ENCODE results near the gene DPP6. TPM values are rescaled to one million over a fixed set of nuclear protein-coding genes. Genes with fewer than 3 reads are reported as not detected.
"Not testable (repeated sequence)": the region's sequence is repeated elsewhere in the genome, so short reads cannot be mapped to it uniquely, and the experiment has no call there.

DPP6 gene
- 0.62 TPM for total RNA-seq

- DNase-seq (ENCODE audit: low spot score); ATAC-seq; intact Hi-C loops (cut with DNase I): not testable (repeated sequence)
Measured at GRCh38 chr7:154051643-154052529, at the start of gene DPP6. Gene DPP6, plus strand, starts transcription at chr7:154052398.

- intact Hi-C loops (cut with DNase I); ATAC-seq; DNase-seq (ENCODE audit: low spot score): not testable (repeated sequence)
Measured at GRCh38 chr7:154009423-154009911, 42.7 kb upstream of the DPP6 start.

- ATAC-seq; DNase-seq (ENCODE audit: low spot score); intact Hi-C loops (cut with DNase I): not testable (repeated sequence)
Measured at GRCh38 chr7:154010726-154011568, 41.3 kb upstream of the DPP6 start.

DNA sequence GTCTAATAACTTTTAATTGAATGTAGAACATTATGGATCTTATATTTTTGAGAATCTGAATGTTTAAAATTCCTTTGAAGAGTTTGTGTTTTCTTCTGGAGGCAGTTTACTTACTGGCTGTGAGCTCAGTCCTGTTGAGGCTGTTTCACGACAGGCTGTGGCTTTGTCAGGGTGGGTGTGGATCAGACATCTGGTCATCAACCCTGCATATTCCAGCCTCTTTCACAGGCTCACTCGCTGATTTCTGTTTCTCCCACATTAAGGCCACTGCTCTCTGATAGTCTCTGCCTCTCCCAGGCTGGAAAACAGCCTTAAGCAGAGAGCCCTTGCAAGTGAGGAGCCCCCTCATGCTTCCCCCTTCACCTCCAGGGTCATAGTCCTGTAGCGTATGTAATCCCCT, 39.4 kb upstream of the DPP6 start:
- DNase-seq (ENCODE audit: low spot score); intact Hi-C loops (cut with DNase I); ATAC-seq: not testable (repeated sequence)

DNA sequence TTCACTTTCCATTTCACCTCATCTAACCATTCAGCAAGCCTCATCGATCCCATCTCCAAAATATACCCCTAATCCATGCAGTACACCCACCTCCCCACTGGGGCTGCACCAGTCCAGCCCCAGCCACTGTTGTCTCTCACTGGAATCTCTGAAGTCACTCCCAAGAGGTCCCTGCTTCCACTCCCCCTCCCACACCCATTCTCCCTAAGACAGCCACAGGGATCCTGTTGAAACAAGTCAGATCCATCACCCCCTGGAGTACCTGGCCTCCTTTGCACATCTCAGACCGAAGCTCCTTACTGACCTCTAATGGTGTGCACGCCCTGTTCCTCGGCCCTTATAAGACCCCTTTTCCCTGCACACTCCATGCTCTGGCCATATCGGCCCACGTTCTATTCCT, 36.6 kb upstream of the DPP6 start:
- ATAC-seq; DNase-seq (ENCODE audit: low spot score); intact Hi-C loops (cut with DNase I): not testable (repeated sequence)

- ATAC-seq; intact Hi-C loops (cut with DNase I); DNase-seq (ENCODE audit: low spot score): not testable (repeated sequence)
Measured at GRCh38 chr7:154018354-154018753, 33.8 kb upstream of the DPP6 start.

GRCh38 chr7:154027805-154028204, 24.4 kb upstream of the DPP6 start:
- intact Hi-C loops (cut with DNase I); DNase-seq (ENCODE audit: low spot score); ATAC-seq: not testable (repeated sequence)

DNA sequence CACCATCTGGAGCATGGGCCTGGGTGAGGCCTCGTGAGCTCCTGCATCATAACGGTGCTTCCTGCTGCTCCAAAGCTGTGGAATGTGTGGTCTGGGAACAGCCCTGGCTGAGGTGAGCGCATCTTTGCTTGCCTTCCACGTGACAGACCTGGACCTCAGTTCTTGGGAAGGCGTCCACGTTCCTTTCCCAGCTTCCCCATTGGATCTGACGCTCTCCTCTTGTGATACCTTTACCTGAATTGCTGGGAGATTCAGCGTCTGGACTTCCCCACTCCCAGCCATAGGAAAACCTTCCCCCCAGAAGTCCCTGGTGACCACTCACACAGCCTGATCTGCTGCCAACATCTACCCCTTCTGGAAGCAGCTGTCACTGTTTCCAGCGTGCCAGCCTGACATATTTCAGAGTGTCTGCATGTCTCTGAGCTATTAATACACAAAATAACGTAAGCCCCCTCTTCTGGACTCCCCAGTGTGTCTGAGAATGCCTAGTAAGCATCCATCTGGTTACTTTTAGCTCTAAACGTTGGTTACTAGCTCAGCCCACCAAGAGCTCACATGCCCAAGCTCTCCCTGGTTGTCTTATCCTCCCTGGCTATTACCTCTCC, 21.6 kb upstream of the DPP6 start:
- DNase-seq (ENCODE audit: low spot score); intact Hi-C loops (cut with DNase I); ATAC-seq: not testable (repeated sequence)

DNA sequence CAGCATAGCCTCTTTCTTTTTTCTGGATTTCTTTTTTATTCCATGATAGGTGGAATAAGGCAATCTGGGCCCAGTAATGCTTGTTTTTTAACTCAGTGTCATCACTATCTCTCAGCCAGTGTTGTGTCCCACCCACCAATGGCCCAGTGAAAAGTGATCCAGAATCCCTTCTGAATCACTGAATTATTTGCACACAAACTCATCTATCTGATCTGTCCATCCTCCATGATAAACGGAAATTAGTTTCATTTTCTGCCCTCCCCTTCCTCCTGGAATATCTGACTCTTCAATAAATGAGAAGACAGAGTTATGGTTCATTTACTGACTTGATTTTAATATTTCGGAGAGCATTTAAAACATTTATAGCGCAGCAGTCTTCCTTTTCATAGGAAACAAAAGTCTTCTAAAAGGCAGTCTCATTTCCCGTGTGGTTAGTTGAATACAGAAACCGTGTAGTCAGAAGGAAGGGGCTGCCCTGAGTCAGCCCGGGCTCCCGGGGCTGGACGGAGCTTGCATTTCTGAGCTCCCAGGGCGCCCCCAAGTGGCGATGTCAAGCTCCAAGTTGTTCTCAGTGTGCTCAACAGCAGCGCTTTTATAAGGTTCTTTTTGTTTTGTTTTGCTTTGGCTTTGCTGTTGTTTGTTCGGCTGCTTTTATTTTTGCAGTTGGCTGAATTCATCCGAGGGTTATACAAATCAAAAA, 12.6 kb upstream of the DPP6 start:
- peak; percentile 94 for ATAC-seq
- intact Hi-C loops (cut with DNase I); DNase-seq (ENCODE audit: low spot score): not testable (repeated sequence)

DNA sequence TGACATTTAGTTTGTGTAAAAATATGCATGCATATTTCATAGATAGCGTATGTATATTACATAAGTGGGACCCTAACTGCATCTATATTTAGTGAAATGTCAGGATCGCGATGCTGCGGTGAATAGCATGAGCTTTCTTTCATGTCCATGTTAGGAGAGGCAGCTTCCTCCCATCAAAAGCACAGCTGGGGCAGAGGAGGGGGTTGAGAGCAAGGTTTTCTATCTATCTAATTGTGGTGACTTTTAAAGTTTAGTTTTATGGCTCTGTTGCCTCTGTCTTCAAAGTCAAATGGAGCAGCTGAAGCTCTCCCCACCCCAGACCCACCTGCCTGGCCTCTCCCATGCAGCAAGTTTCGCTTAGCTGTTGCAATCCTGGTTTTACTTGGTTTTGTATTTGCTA, 1.8 kb upstream of the DPP6 start:
- DNase-seq (ENCODE audit: low spot score); ATAC-seq; intact Hi-C loops (cut with DNase I): not testable (repeated sequence)

- DNase-seq (ENCODE audit: low spot score); intact Hi-C loops (cut with DNase I): not testable (repeated sequence)
- peak; percentile 77 for ATAC-seq
Measured at GRCh38 chr7:154051006-154051642, 1.1 kb upstream of the DPP6 start.

- intact Hi-C loops (cut with DNase I); ATAC-seq; DNase-seq (ENCODE audit: low spot score): not testable (repeated sequence)
Measured at GRCh38 chr7:154052530-154053252, 493 bp downstream of the DPP6 start.

DNA sequence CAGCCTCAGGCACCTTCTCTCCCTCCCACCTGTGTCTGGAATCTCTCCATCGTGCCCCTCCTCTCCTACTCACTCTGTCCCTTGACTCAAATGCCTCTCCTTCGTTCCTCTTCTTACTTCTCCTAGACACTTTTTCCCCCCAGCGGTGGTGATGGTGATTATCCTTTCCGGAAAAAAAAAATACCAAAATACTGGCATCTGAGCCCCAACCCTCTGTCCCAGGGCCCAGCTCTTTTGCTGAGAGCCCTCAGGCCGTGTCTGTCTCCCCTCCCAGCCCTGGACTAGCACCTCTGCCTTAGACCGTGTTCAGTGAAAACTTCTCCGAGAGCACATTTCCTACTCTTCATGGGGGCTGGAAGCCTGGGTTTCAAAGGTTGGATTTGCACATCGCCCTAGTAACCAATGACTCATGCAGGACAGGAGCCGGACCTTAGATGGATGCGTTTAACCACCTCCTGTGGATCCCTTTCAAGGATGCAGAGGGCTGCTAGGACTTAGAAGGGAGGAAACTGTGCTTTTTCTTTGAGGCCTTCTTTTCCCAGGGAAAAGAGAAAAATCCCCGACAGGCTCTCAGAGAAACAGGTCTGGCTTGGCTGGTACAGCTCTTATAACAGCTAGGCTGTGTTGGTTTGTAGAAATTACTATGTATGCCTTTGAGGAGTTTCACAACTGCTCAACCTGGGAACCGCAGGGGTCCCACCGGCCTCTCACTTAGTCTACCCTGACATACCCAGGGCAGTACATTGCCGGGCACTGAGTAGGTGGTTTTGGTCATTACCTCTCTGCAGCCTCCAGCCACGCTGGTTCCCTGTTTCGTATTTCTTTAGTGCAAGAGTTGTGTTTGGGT, 1.5 kb downstream of the DPP6 start:
- intact Hi-C loops (cut with DNase I); DNase-seq (ENCODE audit: low spot score); ATAC-seq: not testable (repeated sequence)

GRCh38 chr7:154054664-154055063, 2.5 kb downstream of the DPP6 start:
- DNase-seq (ENCODE audit: low spot score); ATAC-seq; intact Hi-C loops (cut with DNase I): not testable (repeated sequence)

DNA sequence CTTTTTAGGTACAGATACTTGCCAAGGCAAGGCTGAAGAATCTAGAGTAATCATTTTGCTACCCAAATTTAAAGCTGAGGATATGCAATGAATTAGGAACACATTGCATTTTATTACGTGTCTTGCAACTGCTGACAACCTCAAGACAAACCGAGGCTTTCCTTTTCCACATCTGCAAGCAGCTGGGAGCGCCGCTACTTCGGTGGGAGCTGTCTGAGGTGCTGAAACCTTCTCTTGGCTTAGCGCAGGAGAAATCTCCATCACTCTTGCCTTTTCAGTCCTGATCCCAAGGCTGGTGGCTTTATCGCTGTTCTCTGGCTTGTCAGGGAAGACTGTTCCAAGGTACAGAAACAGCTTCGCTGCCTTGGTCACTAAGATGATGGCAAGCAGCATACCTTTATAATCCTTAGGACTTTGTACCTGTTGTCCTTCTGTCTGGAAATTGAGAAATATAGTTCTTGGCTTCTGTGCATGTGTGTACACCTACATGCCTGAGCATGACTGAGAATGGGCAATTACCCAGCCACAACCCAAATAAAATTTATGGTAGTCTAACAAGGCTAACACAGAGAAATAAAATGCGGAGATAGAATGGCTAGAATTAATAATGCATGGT, 3.4 kb downstream of the DPP6 start:
- intact Hi-C loops (cut with DNase I); ATAC-seq: not testable (repeated sequence)
- DNase-seq (ENCODE audit: low spot score) = peak; percentile 67

DNA sequence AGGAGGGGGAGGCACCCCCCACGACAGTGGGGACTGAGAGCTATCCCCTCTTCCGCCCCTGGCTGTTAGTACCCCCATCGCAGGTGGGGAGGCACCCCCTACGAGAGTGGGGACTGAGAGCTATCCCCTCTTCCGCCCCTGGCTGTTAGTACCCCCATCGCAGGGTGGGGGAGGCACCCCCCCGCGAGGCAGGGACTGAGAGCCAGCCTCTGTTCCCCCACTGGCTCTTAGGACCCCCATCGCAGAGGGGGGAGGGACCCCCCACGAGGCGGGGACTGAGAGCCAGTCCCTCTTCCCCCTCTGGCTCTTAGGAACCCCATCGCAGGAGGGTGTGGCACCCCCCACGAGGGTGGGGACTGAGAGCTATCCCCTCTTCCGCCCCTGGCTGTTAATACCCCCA, 6.6 kb downstream of the DPP6 start:
- DNase-seq (ENCODE audit: low spot score); intact Hi-C loops (cut with DNase I); ATAC-seq: not testable (repeated sequence)

Measured in sciatic nerve (tissue), 2 donors.